Measurements from ENCODE around the gene SLC22A15. TPM values are rescaled to one million over a fixed set of nuclear protein-coding genes. Genes with fewer than 3 reads are reported as not detected.

The SLC22A15 gene
- polyA plus RNA-seq, 1 donor (not counting 4 experiments of a cell fraction or from before 2014, with no cell fraction given), result 14.9 TPM

DNA sequence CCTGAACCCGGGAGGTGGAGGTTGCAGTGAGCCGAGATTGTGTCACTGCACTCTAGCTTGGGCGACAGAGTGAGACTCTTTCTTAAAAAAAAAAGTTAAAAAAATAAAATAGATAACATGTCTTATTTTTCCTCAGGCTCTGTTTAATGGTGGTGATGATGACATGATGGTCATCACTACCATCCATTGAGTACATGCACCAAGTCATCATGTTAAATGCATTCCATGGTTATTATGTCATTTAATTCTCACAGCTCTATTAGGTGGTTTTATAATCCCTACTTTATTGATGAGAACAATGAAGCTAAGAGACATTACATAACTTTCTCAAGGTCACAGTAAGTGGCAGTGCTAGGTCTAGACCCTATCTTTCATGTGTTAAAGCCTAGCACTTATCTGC, 100.5 kb downstream of the SLC22A15 start:
- no peaks in the 10 kb centered on the region for H3K9me1 ChIP-seq (ENCODE audit: control insufficient read depth, extremely low read depth, insufficient read depth, low read length)
- dilution Hi-C loops (cut with MboI; ENCODE audit: extremely low pct_ligation_motif_present, low sequenced_read_pairs), result no loop called here
- peaks cover 17% of the 10 kb centered on the region for H3K4me1 ChIP-seq (ENCODE audit: control insufficient read depth, extremely low read depth, insufficient read depth, low read length)
- peaks cover 3 to 5% of the 10 kb centered on the region in 2 experiments for H3K36me3 ChIP-seq (ENCODE audit: control insufficient read depth in 2 of 2, extremely low read depth in 1 of 2, insufficient read depth in 2 of 2, low read length in 2 of 2)
- H3K4me3 ChIP-seq (ENCODE audit: control insufficient read depth in 2 of 3, extremely low read depth in 1 of 3, insufficient read depth in 2 of 3, low read depth in 1 of 3, low read length in 3 of 3), result no peak overlapping the region
- DNase-seq (ENCODE audit: low read depth, low spot score), result peak; percentile 17
- H4K20me1 ChIP-seq (ENCODE audit: control insufficient read depth, extremely low read depth, insufficient read depth, low read length), result no peaks in the 10 kb centered on the region
- H3K4me2 ChIP-seq (ENCODE audit: control insufficient read depth, extremely low read depth, insufficient read depth, low read depth, low read length), result no peak overlapping the region
- peak; percentile 59 for FAIRE-seq
- TF ChIP-seq EZH2 (IDR thresholded peaks at IDR 0.05; ENCODE audit: low read length), result no peak
- TF ChIP-seq, protein P1, sequence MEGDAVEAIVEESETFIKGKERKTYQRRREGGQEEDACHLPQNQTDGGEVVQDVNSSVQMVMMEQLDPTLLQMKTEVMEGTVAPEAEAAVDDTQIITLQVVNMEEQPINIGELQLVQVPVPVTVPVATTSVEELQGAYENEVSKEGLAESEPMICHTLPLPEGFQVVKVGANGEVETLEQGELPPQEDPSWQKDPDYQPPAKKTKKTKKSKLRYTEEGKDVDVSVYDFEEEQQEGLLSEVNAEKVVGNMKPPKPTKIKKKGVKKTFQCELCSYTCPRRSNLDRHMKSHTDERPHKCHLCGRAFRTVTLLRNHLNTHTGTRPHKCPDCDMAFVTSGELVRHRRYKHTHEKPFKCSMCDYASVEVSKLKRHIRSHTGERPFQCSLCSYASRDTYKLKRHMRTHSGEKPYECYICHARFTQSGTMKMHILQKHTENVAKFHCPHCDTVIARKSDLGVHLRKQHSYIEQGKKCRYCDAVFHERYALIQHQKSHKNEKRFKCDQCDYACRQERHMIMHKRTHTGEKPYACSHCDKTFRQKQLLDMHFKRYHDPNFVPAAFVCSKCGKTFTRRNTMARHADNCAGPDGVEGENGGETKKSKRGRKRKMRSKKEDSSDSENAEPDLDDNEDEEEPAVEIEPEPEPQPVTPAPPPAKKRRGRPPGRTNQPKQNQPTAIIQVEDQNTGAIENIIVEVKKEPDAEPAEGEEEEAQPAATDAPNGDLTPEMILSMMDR (optimal IDR thresholded peaks at IDR 0.05 in 1 of 3, IDR thresholded peaks at IDR 0.05 in 1 of 3, conservative IDR thresholded peaks at IDR 0.05 in 1 of 3; ENCODE audit: extremely low read depth in 1 of 3, insufficient read depth in 2 of 3, low read length in 3 of 3), result no peak
- no peaks in the 10 kb centered on the region for H3K79me2 ChIP-seq (ENCODE audit: control insufficient read depth, insufficient read depth, low read length)
- H3K9ac ChIP-seq (ENCODE audit: control insufficient read depth, extremely low read depth, insufficient read depth, low read length), result no peak overlapping the region
- no peaks in the 10 kb centered on the region for H3K27me3 ChIP-seq (ENCODE audit: control insufficient read depth, extremely low read depth, insufficient read depth, low read length)
- H2AFZ ChIP-seq (ENCODE audit: control insufficient read depth, low read length), result no peak overlapping the region
- H3K27ac ChIP-seq (ENCODE audit: control insufficient read depth, insufficient read depth, low read length), result no peak overlapping the region
- H3K9me3 ChIP-seq (ENCODE audit: control insufficient read depth, low read depth, low read length), result no peaks in the 10 kb centered on the region

DNA sequence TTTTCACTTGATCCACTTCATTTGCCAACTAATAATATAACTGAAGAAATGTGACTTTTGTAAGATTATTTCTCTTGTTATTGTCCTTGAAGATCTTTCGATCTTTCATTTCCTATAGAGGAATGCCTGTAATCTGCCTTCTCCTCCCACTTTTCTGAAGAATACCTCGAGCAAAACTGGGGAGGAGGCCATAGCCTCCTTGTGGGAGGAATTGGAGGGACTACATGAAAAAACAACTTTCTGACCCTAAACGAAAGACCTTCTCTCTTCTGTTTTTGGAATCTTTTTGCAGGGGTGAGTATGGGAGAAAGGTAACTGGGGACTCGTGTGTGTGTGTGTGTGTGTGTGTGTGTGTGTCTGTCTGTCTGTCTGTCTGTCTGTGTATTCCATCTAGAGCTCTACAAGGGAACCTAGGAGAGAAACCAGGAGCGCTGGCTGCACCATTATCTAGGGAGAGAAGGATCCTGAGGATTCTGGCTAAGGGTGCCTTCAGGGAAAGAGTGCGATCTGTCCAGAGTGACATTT, 102.4 kb downstream of the SLC22A15 start:
- no peak for FAIRE-seq
- H3K27me3 ChIP-seq (ENCODE audit: control insufficient read depth, extremely low read depth, insufficient read depth, low read length), result no peaks in the 10 kb centered on the region
- DNase-seq (ENCODE audit: low read depth, low spot score), result no peak
- H3K36me3 ChIP-seq (ENCODE audit: control insufficient read depth in 2 of 2, extremely low read depth in 1 of 2, insufficient read depth in 2 of 2, low read length in 2 of 2), result peaks cover 0 to 2% of the 10 kb centered on the region in 2 experiments
- H3K9me3 ChIP-seq (ENCODE audit: control insufficient read depth, low read depth, low read length), result no peaks in the 10 kb centered on the region
- H3K9me1 ChIP-seq (ENCODE audit: control insufficient read depth, extremely low read depth, insufficient read depth, low read length), result no peaks in the 10 kb centered on the region
- dilution Hi-C loops (cut with MboI; ENCODE audit: extremely low pct_ligation_motif_present, low sequenced_read_pairs), result no loop called here
- no peaks in the 10 kb centered on the region for H4K20me1 ChIP-seq (ENCODE audit: control insufficient read depth, extremely low read depth, insufficient read depth, low read length)
- H3K27ac ChIP-seq (ENCODE audit: control insufficient read depth, insufficient read depth, low read length), result no peak overlapping the region
- no peak overlapping the region for H3K4me2 ChIP-seq (ENCODE audit: control insufficient read depth, extremely low read depth, insufficient read depth, low read depth, low read length)
- TF ChIP-seq EZH2 (IDR thresholded peaks at IDR 0.05; ENCODE audit: low read length), result no peak
- TF ChIP-seq, protein P1 (optimal IDR thresholded peaks at IDR 0.05 in 1 of 3, IDR thresholded peaks at IDR 0.05 in 1 of 3, conservative IDR thresholded peaks at IDR 0.05 in 1 of 3; ENCODE audit: extremely low read depth in 1 of 3, insufficient read depth in 2 of 3, low read length in 3 of 3), result no peak
- H3K4me3 ChIP-seq (ENCODE audit: control insufficient read depth in 2 of 3, extremely low read depth in 1 of 3, insufficient read depth in 2 of 3, low read depth in 1 of 3, low read length in 3 of 3), result no peak overlapping the region
- H3K79me2 ChIP-seq (ENCODE audit: control insufficient read depth, insufficient read depth, low read length), result no peaks in the 10 kb centered on the region
- H3K4me1 ChIP-seq (ENCODE audit: control insufficient read depth, extremely low read depth, insufficient read depth, low read length), result peaks cover 17% of the 10 kb centered on the region
- H3K9ac ChIP-seq (ENCODE audit: control insufficient read depth, extremely low read depth, insufficient read depth, low read length), result no peak overlapping the region
- no peak overlapping the region for H2AFZ ChIP-seq (ENCODE audit: control insufficient read depth, low read length)

Data from keratinocyte (primary cell).